ENCODE measurements around the gene ABCC3. TPM values are rescaled to one million over a fixed set of nuclear protein-coding genes. Genes with fewer than 3 reads are reported as not detected.

ABCC3 gene
- total RNA-seq, 3 donors from 2014 or later (not counting 1 experiment from before 2014, with no cell fraction given), result 1.6 to 13.2 (median 5.9) TPM

DNA sequence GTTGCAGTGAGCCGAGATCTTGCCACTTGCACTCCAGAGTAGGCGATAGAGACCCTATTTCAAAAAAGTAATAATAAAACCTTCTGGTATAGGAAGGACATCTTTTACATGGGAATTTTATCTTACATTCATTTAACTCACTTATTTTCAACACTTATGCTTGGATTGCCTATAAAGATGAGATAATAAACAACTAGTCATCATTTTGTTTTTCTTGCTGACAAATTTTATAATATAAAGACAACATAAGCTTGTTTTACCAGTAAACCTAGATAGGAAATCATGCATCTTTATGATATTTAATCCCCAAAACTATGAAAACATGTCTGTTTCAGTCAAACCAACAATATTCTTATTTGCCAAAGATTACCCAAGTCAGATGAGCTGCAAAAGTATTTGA, 17.0 kb downstream of the ABCC3 start:
- Mint-ChIP-seq H3K4me1 (no peaks in the 10 kb centered on the region), H3K27me3 (ENCODE audit: low read depth in 2 of 2) (peaks cover 6 to 7% of the 10 kb centered on the region in 2 donors), H3K9me3 (no peaks in the 10 kb centered on the region), H3K4me3 (no peak overlapping the region), H3K27ac (no peak overlapping the region), H3K36me3 (no peaks in the 10 kb centered on the region)
- H3K27ac ChIP-seq (ENCODE audit: low read length), result no peak overlapping the region
- peaks cover 5% of the 10 kb centered on the region for H3K9me3 ChIP-seq (ENCODE audit: control insufficient read depth, insufficient read depth, low read length)
- ATAC-seq (no peak), DNase-seq (no peak)
- TF ChIP-seq, protein P1, sequence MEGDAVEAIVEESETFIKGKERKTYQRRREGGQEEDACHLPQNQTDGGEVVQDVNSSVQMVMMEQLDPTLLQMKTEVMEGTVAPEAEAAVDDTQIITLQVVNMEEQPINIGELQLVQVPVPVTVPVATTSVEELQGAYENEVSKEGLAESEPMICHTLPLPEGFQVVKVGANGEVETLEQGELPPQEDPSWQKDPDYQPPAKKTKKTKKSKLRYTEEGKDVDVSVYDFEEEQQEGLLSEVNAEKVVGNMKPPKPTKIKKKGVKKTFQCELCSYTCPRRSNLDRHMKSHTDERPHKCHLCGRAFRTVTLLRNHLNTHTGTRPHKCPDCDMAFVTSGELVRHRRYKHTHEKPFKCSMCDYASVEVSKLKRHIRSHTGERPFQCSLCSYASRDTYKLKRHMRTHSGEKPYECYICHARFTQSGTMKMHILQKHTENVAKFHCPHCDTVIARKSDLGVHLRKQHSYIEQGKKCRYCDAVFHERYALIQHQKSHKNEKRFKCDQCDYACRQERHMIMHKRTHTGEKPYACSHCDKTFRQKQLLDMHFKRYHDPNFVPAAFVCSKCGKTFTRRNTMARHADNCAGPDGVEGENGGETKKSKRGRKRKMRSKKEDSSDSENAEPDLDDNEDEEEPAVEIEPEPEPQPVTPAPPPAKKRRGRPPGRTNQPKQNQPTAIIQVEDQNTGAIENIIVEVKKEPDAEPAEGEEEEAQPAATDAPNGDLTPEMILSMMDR (IDR thresholded peaks at IDR 0.05), result no peak
- no CpG with 5 or more reads among the region's 2 CpGs for WGBS (ENCODE audit: insufficient coverage)
- no peaks in the 10 kb centered on the region for H3K36me3 ChIP-seq (ENCODE audit: control insufficient read depth, insufficient read depth, low read length)
- H3K4me3 ChIP-seq (ENCODE audit: low read length), result no peak overlapping the region
- H3K4me1 ChIP-seq (ENCODE audit: control insufficient read depth, insufficient read depth, low read length), result no peaks in the 10 kb centered on the region
- intact Hi-C loops (cut with micrococcal nuclease), result no loop called here
- H3K27me3 ChIP-seq (ENCODE audit: control insufficient read depth, insufficient read depth, low read length), result no peaks in the 10 kb centered on the region

DNA sequence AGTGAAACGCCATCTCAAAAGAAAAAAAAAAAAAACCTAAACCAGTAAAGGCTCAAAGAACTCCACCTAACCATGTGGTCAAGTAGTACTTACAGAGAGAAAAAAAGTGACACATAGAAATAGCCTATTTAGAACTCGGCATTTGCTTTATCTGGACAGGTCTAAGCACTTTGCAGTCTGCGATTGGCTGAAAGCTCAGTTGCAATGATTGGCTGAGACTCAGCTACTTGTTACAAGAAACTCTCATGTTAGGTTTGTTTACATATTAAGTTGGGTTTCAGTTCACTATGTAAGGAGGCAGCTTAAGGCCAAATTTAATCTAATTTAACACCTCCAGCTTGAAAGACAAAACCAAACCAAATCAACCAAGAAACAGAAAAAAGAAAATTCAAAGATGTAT, 19.1 kb downstream of the ABCC3 start:
- Mint-ChIP-seq H3K4me3 (no peak overlapping the region), H3K4me1 (no peaks in the 10 kb centered on the region), H3K27ac (no peak overlapping the region), H3K27me3 (ENCODE audit: low read depth in 2 of 2) (no peaks in the 10 kb centered on the region), H3K36me3 (no peaks in the 10 kb centered on the region), H3K9me3 (no peaks in the 10 kb centered on the region)
- H3K4me3 ChIP-seq (ENCODE audit: low read length), result no peak overlapping the region
- no peaks in the 10 kb centered on the region for H3K4me1 ChIP-seq (ENCODE audit: control insufficient read depth, insufficient read depth, low read length)
- H3K27ac ChIP-seq (ENCODE audit: low read length), result no peak overlapping the region
- H3K9me3 ChIP-seq (ENCODE audit: control insufficient read depth, insufficient read depth, low read length), result peaks cover 5% of the 10 kb centered on the region
- intact Hi-C loops (cut with micrococcal nuclease), result no loop called here
- H3K36me3 ChIP-seq (ENCODE audit: control insufficient read depth, insufficient read depth, low read length), result no peaks in the 10 kb centered on the region
- DNase-seq (no peak), ATAC-seq (no peak)
- H3K27me3 ChIP-seq (ENCODE audit: control insufficient read depth, insufficient read depth, low read length), result no peaks in the 10 kb centered on the region
- TF ChIP-seq, protein P1 (IDR thresholded peaks at IDR 0.05), result no peak
- 97% methylated on average over 2 of the region's 3 CpGs for WGBS (ENCODE audit: insufficient coverage)

DNA sequence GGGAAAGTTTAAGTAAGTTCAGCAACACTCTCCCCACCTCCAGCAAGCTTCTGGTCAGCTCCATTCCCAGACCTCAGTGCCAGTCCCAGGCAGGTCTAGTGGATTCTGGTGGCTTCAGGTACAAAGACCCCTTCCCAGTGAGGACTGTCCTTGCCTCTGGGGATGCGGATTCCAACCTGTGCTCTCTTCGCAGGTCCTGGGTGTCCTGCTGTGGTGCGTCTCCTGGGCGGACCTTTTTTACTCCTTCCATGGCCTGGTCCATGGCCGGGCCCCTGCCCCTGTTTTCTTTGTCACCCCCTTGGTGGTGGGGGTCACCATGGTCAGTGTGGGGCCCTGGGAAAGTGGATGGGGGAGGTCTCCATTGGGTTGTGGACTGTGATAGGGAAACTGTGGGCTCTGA, 21.8 kb downstream of the ABCC3 start:
- ATAC-seq, result no peak
- peaks cover 0 to 4% of the 10 kb centered on the region in 2 donors for H3K4me1 Mint-ChIP-seq
- H3K36me3 Mint-ChIP-seq, result no peaks in the 10 kb centered on the region

DNA sequence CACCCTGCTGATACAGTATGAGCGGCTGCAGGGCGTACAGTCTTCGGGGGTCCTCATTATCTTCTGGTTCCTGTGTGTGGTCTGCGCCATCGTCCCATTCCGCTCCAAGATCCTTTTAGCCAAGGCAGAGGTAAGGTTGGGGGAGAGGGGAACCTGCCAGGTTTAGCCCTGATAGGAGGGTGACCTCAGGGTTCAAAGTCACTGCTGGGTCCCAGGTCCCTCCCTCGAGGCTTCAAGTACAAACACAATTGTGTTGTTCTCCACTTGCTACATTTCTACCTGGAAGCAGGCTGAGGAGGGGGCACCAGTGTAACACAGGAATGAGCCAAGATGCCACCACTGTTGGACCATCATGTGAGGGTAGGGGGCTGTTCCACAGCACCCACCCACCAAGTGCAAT, 22.4 kb downstream of the ABCC3 start:
- DNase-seq, result no peak
- ATAC-seq, result no peak
- Mint-ChIP-seq H3K9me3 (no peaks in the 10 kb centered on the region), H3K4me3 (no peak overlapping the region), H3K27ac (no peak overlapping the region), H3K36me3 (no peaks in the 10 kb centered on the region), H3K4me1 (peaks cover 0 to 7% of the 10 kb centered on the region in 2 donors), H3K27me3 (ENCODE audit: low read depth in 2 of 2) (peaks cover 0 to 6% of the 10 kb centered on the region in 2 donors)
- no peaks in the 10 kb centered on the region for H3K4me1 ChIP-seq (ENCODE audit: control insufficient read depth, insufficient read depth, low read length)
- TF ChIP-seq, protein P1 (IDR thresholded peaks at IDR 0.05), result no peak
- intact Hi-C loops (cut with micrococcal nuclease), result no loop called here
- no peaks in the 10 kb centered on the region for H3K27me3 ChIP-seq (ENCODE audit: control insufficient read depth, insufficient read depth, low read length)
- 93% methylated on average over 7 of the region's 7 CpGs for WGBS (ENCODE audit: insufficient coverage)
- no peaks in the 10 kb centered on the region for H3K36me3 ChIP-seq (ENCODE audit: control insufficient read depth, insufficient read depth, low read length)
- no peak overlapping the region for H3K4me3 ChIP-seq (ENCODE audit: low read length)
- H3K9me3 ChIP-seq (ENCODE audit: control insufficient read depth, insufficient read depth, low read length), result peaks cover 5% of the 10 kb centered on the region
- no peak overlapping the region for H3K27ac ChIP-seq (ENCODE audit: low read length)

More for the DNA sequence above, 21.8 kb downstream of the ABCC3 start:
- TF ChIP-seq, protein P1 (IDR thresholded peaks at IDR 0.05), result no peak
- no peaks in the 10 kb centered on the region for H3K27me3 ChIP-seq (ENCODE audit: control insufficient read depth, insufficient read depth, low read length)
- peaks cover 5% of the 10 kb centered on the region for H3K9me3 ChIP-seq (ENCODE audit: control insufficient read depth, insufficient read depth, low read length)
- no peaks in the 10 kb centered on the region for H3K4me1 ChIP-seq (ENCODE audit: control insufficient read depth, insufficient read depth, low read length)
- no peak overlapping the region for H3K4me3 Mint-ChIP-seq
- 93% methylated on average over 5 of the region's 5 CpGs for WGBS (ENCODE audit: insufficient coverage)
- H3K27ac Mint-ChIP-seq, result no peak overlapping the region
- H3K9me3 Mint-ChIP-seq, result no peaks in the 10 kb centered on the region
- no peaks in the 10 kb centered on the region for H3K36me3 ChIP-seq (ENCODE audit: control insufficient read depth, insufficient read depth, low read length)
- no peak overlapping the region for H3K27ac ChIP-seq (ENCODE audit: low read length)
- peaks cover 0 to 4% of the 10 kb centered on the region in 2 donors for H3K27me3 Mint-ChIP-seq (ENCODE audit: low read depth in 2 of 2)
- intact Hi-C loops (cut with micrococcal nuclease), result no loop called here
- no peak overlapping the region for H3K4me3 ChIP-seq (ENCODE audit: low read length)
- DNase-seq, result no peak
